A549 treated with ZK216348 at 1 μM for 4 hours (cell line): Measurements from ENCODE around the gene CSNK2A3. TPM values are rescaled to one million over a fixed set of nuclear protein-coding genes. Genes with fewer than 3 reads are reported as not detected.

Experiments used
- total RNA-seq: library from RNA; stranded (reverse); fragments of 200-300 nt; extraction: Qiagen RNA extraction; gene quantifications from 5 replicates; pipeline ENCODE4 v1.2.3, GENCODE V29; 2022; ENCODE audit warnings: low read depth

The CSNK2A3 gene
- 1.8 to 2.8 TPM (median 1.9 TPM) in 5 replicates for total RNA-seq

GRCh38 chr11:11352878-11353277, at the start of gene CSNK2A3:
Gene CSNK2A3, minus strand, starts transcription at chr11:11353250. Its CDS starts 131 bp downstream, at chr11:11353119.

